H1 (cell line): ENCODE measurements around the gene DPP10. TPM values are rescaled to one million over a fixed set of nuclear protein-coding genes. Genes with fewer than 3 reads are reported as not detected.

Experiments used
- CTCF ChIA-PET: fragments of 300-600 bp; sonication (Branson Sonifier 250); formaldehyde crosslinking; loops from one replicate; lab custom pipeline; 2021; ENCODE audit not compliant: partially characterized antibody; lab: Charles Lee
- POLR2A ChIA-PET: fragments of 300-600 bp; sonication (Branson Sonifier 250); formaldehyde crosslinking; loops from one replicate; lab custom pipeline; 2021; ENCODE audit warnings: inconsistent platforms; ENCODE audit not compliant: partially characterized antibody; lab: Charles Lee
- DNase-seq, 2 experiments: peaks; one replicate each; pipeline versions ENCODE4 v3.0.0 to v3.0.0-alpha.2; 2010 to 2022; ENCODE audit warnings: low spot score in 2 of 2, low read depth in 1 of 2, mixed read lengths in 1 of 2
- FAIRE-seq: peaks from 2 replicates; lab custom pipeline; 2011; peaks lifted over from hg19 to GRCh38; lab: Jason Lieb, UNC
- H2AFZ ChIP-seq: 2 replicates; pipeline ENCODE4 v1.8.1; 2012; ENCODE audit warnings: low read length, inconsistent platforms
- H2AK5ac ChIP-seq: 2 replicates; pipeline ENCODE4 v1.6.1; 2013; ENCODE audit warnings: low read depth, low read length
- H2BK120ac ChIP-seq: replicated peaks from 2 replicates; pipeline ENCODE3; 2013; ENCODE audit warnings: low read depth, low read length, inconsistent platforms
- H2BK12ac ChIP-seq: 2 replicates; pipeline ENCODE4 v1.6.1; 2013; ENCODE audit warnings: low read depth, low read length
- H2BK15ac ChIP-seq: 2 replicates; pipeline ENCODE4 v1.6.1; 2013; ENCODE audit warnings: low read length
- H2BK20ac ChIP-seq: 2 replicates; pipeline ENCODE4 v1.6.1; 2013; ENCODE audit warnings: low read length
- H2BK5ac ChIP-seq: 2 replicates; pipeline ENCODE4 v1.6.1; 2013; ENCODE audit warnings: low read depth, low read length
- H3K14ac ChIP-seq: 2 replicates; pipeline ENCODE4 v1.6.1; 2013; ENCODE audit warnings: inconsistent platforms; ENCODE audit not compliant: insufficient read length
- H3K18ac ChIP-seq: 2 replicates; pipeline ENCODE4 v1.6.1; 2013; ENCODE audit warnings: low read length; ENCODE audit errors: extremely low read depth
- H3K23ac ChIP-seq: 2 replicates; pipeline ENCODE4 v1.6.1; 2013; ENCODE audit warnings: inconsistent platforms; ENCODE audit not compliant: insufficient read length
- H3K23me2 ChIP-seq: 2 replicates; pipeline ENCODE4 v1.6.1; 2013; ENCODE audit warnings: low read depth, low read length
- H3K27ac ChIP-seq: 2 replicates; pipeline ENCODE4 v1.6.1; 2011; ENCODE audit warnings: low read depth, low read length, inconsistent platforms
- H3K27me3 ChIP-seq, 4 experiments: replicated peaks in 1 of 4; 1 replicate in 1 of 4; 2 replicates in 3 of 4; pipeline versions ENCODE4 v1.6.1 to v1.8.1; 2011 to 2013; ENCODE audit warnings: low read length in 3 of 4, mild to moderate bottlenecking in 3 of 4, inconsistent platforms in 2 of 4, mixed read lengths in 2 of 4, moderate library complexity in 1 of 4; ENCODE audit not compliant: control insufficient read depth in 3 of 4, insufficient read depth in 3 of 4; ENCODE audit errors: extremely low read depth in 1 of 4
- H3K36me3 ChIP-seq, 4 experiments: 2 replicates each; pipeline versions ENCODE4 v1.6.1 to v1.8.1; 2011 to 2013; ENCODE audit warnings: mild to moderate bottlenecking in 4 of 4, low read length in 3 of 4, moderate library complexity in 2 of 4, control low read depth in 1 of 4, inconsistent platforms in 1 of 4; ENCODE audit not compliant: insufficient read depth in 4 of 4, control insufficient read depth in 2 of 4
- H3K4ac ChIP-seq: replicated peaks from 2 replicates; pipeline ENCODE3; 2013; ENCODE audit warnings: low read length, low read depth, mixed read lengths, inconsistent platforms; ENCODE audit not compliant: insufficient read length
- H3K4me1 ChIP-seq, 4 experiments: replicated peaks in 1 of 4; 1 replicate in 1 of 4; 2 replicates in 3 of 4; pipeline versions ENCODE4 v1.6.1 to v1.8.1; 2011 to 2013; ENCODE audit warnings: low read length in 3 of 4, inconsistent platforms in 2 of 4, mixed read lengths in 1 of 4; ENCODE audit not compliant: insufficient read depth in 4 of 4, control insufficient read depth in 3 of 4
- H3K4me2 ChIP-seq, 2 experiments: 2 replicates each; pipeline versions ENCODE4 v1.6.1 to v1.8.1; 2011 to 2013; ENCODE audit warnings: low read depth in 2 of 2, low read length in 2 of 2, control low read depth in 1 of 2, inconsistent platforms in 1 of 2, mild to moderate bottlenecking in 1 of 2; ENCODE audit not compliant: insufficient read depth in 1 of 2
- H3K4me3 ChIP-seq, 4 experiments: fragments of 200-600, 300-600 bp in 1 of 4; sonication (generic), shearing (Covaris generic), sonication (Bioruptor Twin) in 1 of 4; 2 replicates each; pipeline versions ENCODE4 v1.5.1 to v1.8.1; 2011 to 2016; ENCODE audit warnings: low read length in 4 of 4, low read depth in 3 of 4, control low read depth in 2 of 4, inconsistent platforms in 2 of 4, mild to moderate bottlenecking in 2 of 4, mixed read lengths in 1 of 4, moderate library complexity in 1 of 4; ENCODE audit not compliant: insufficient read depth in 2 of 4; ENCODE audit errors: extremely low read depth in 1 of 4
- H3K56ac ChIP-seq: replicated peaks from 2 replicates; pipeline ENCODE3; 2013; ENCODE audit warnings: low read depth, mild to moderate bottlenecking, mixed read lengths, low read length, inconsistent platforms; ENCODE audit not compliant: insufficient read length
- H3K79me1 ChIP-seq: 2 replicates; pipeline ENCODE4 v1.6.1; 2013; ENCODE audit warnings: low read depth, low read length, control low read depth
- H3K79me2 ChIP-seq, 2 experiments: 2 replicates each; pipeline versions ENCODE4 v1.6.1 to v1.8.1; 2012 to 2013; ENCODE audit warnings: low read length in 2 of 2, mild to moderate bottlenecking in 2 of 2, inconsistent platforms in 1 of 2; ENCODE audit not compliant: insufficient read depth in 2 of 2, control insufficient read depth in 1 of 2
- H3K9ac ChIP-seq, 4 experiments: replicated peaks in 1 of 4; 1 replicate in 1 of 4; 2 replicates in 3 of 4; pipeline versions ENCODE4 v1.6.1 to v1.8.1; 2011 to 2013; ENCODE audit warnings: low read depth in 3 of 4, low read length in 3 of 4, control low read depth in 2 of 4, mild to moderate bottlenecking in 2 of 4, moderate library complexity in 2 of 4, inconsistent platforms in 1 of 4; ENCODE audit errors: extremely low read depth in 1 of 4
- H3K9me3 ChIP-seq, 2 experiments: 2 replicates each; pipeline versions ENCODE4 v1.6.1 to v1.8.1; 2012 to 2013; ENCODE audit warnings: mild to moderate bottlenecking in 2 of 2, moderate library complexity in 2 of 2, control low read depth in 1 of 2, inconsistent platforms in 1 of 2, low read depth in 1 of 2, low read length in 1 of 2, mixed read lengths in 1 of 2; ENCODE audit not compliant: insufficient read depth in 2 of 2
- H4K20me1 ChIP-seq, 2 experiments: replicated peaks in 1 of 2; 2 replicates each; pipeline versions ENCODE3 to v1.8.1; 2011 to 2013; ENCODE audit warnings: inconsistent platforms in 2 of 2, low read length in 2 of 2, mild to moderate bottlenecking in 1 of 2; ENCODE audit not compliant: insufficient read depth in 2 of 2, control insufficient read depth in 1 of 2
- H4K5ac ChIP-seq: 2 replicates; pipeline ENCODE4 v1.6.1; 2013; ENCODE audit warnings: low read length, low read depth, mixed read lengths, inconsistent platforms; ENCODE audit not compliant: insufficient read length
- H4K8ac ChIP-seq: 2 replicates; pipeline ENCODE4 v1.8.0; 2013; ENCODE audit warnings: mild to moderate bottlenecking, moderate library complexity, low read length, inconsistent platforms; ENCODE audit not compliant: insufficient read depth; ENCODE audit errors: extremely low read depth
- H4K91ac ChIP-seq: replicated peaks from 2 replicates; pipeline ENCODE3; 2013; ENCODE audit warnings: low read length, mixed read lengths, inconsistent platforms; ENCODE audit not compliant: insufficient read length
- CBX8 ChIP-seq: fragments of 300-800, 300-1000 bp; sonication (generic); IDR thresholded peaks from 2 replicates; pipeline ENCODE4 v1.7.1; 2016; ENCODE audit warnings: low read depth, low read length, borderline replicate concordance
- CTBP2 ChIP-seq: IDR thresholded peaks from 2 replicates; pipeline ENCODE4 v1.7.0; 2011; ENCODE audit warnings: borderline replicate concordance, mild to moderate bottlenecking, moderate library complexity, mixed read lengths, low read length; ENCODE audit not compliant: insufficient read depth, insufficient read length
- HDAC6 ChIP-seq: IDR thresholded peaks from one replicate; pipeline ENCODE4 v1.7.1; 2012; ENCODE audit warnings: low read depth, mild to moderate bottlenecking, inconsistent platforms, low read length, moderate library complexity
- KDM4A ChIP-seq: IDR thresholded peaks from one replicate; pipeline ENCODE4 v1.7.1; 2012; ENCODE audit warnings: low read depth, mild to moderate bottlenecking, moderate library complexity, low read length, inconsistent platforms; ENCODE audit not compliant: severe bottlenecking
- POU5F1 ChIP-seq: IDR thresholded peaks from 2 replicates; pipeline ENCODE4 v1.6.1; 2011; ENCODE audit warnings: low read depth, mild to moderate bottlenecking, low read length, moderate library complexity
- RNF2 ChIP-seq: fragments of 200-900, 300-1000 bp; sonication (generic); IDR thresholded peaks from 2 replicates; pipeline ENCODE4 v1.7.1; 2016; ENCODE audit warnings: borderline replicate concordance, low read depth, mild to moderate bottlenecking, antibody characterized with exemption, low read length; ENCODE audit not compliant: poor library complexity, severe bottlenecking; ENCODE audit errors: missing control alignments
- TAF1 ChIP-seq: IDR thresholded peaks from 2 replicates; pipeline ENCODE4 v1.6.1; 2011; ENCODE audit warnings: mild to moderate bottlenecking, low read depth, low read length
- TBP ChIP-seq: IDR thresholded peaks from 2 replicates; pipeline ENCODE4 v1.6.1; 2011; ENCODE audit warnings: low read depth, low read length, improper control_type of control experiment
- WGBS, 2 experiments: shearing (Covaris generic) in 1 of 2; methylation state at CpG; one replicate each; pipeline versions ENCODE4 v1.1.6 to v1.1.7; 2013 to 2015; ENCODE audit warnings: low lambda C conversion rate in 2 of 2, mixed read lengths in 2 of 2, inconsistent platforms in 1 of 2, low coverage in 1 of 2, missing lambda C conversion rate in 1 of 2; ENCODE audit not compliant: insufficient replicate concordance in 2 of 2, insufficient coverage in 1 of 2, insufficient read length in 1 of 2; ENCODE audit errors: extremely low coverage in 1 of 2, missing lambda C conversion rate in 1 of 2; 5-methylcytosine and 5-hydroxymethylcytosine counted together
- polyA plus RNA-seq, 7 experiments: library from polyadenylated mRNA; depleted of rRNA in 3 of 7; stranded (reverse) in 5 of 7; unstranded in 2 of 7; fragments of >200 nt in 5 of 7; fragments of 200-250 nt in 2 of 7; gene quantifications; 1 replicate in 5 of 7; 2 replicates in 1 of 7; 4 replicates in 1 of 7; pipeline versions ENCODE4 v1.2.1 to v1.2.3, GENCODE V29; 2011 to 2013; ENCODE audit warnings: missing spikeins in 2 of 7, mixed read lengths in 2 of 7
- total RNA-seq: library from RNA; stranded (reverse); fragmentation: NEBNext Ultra II Directional; extraction: Animal tissue kit (Norgen Biotek cat#: 25700); gene quantifications from 2 replicates; pipeline ENCODE4 v1.2.1, GENCODE V29; 2021

The DPP10 gene
- total and polyA plus RNA-seq, 2 of the 8 experiments (the other 6 are each of a cell fraction or from before 2014, with no cell fraction given): 3.3 to 7.2 TPM

- Histone ChIP-seq H3K4ac (no peak overlapping the region), H4K8ac (no peak overlapping the region), H3K23me2 (no peaks in the 10 kb centered on the region), H2AFZ (no peak overlapping the region), H3K4me1 (0 out of 7 replicates have a peak, but pooled peaks cover 0 to under 1% (median 0%) of the 10 kb centered on the region in 4 experiments), H3K36me3 (no peaks in the 10 kb centered on the region), H4K20me1 (no peaks in the 10 kb centered on the region), H3K23ac (no peak overlapping the region), H4K5ac (no peak overlapping the region), H2BK12ac (no peak overlapping the region), H3K27ac (no peak overlapping the region), H3K79me1 (no peaks in the 10 kb centered on the region), H2AK5ac (no peak overlapping the region), H3K9ac (no peak overlapping the region), H3K14ac (no peak overlapping the region), H2BK20ac (no peak overlapping the region), H4K91ac (no peak overlapping the region), H3K79me2 (no peaks in the 10 kb centered on the region), H3K4me2 (no peak overlapping the region), H2BK120ac (no peak overlapping the region), H3K4me3 (no peak overlapping the region), H3K27me3 (no peaks in the 10 kb centered on the region), H2BK15ac (no peak overlapping the region), H3K18ac (no peak overlapping the region), H3K56ac (no peak overlapping the region), H2BK5ac (no peak overlapping the region), H3K9me3 (no peaks in the 10 kb centered on the region)
- DNase-seq (no peak), FAIRE-seq (no peak)
- 91% methylated on average over 4 of the region's 4 CpGs; no CpG with 5 or more reads in 1 of the 2 experiments for WGBS, 2 experiments
- POLR2A ChIA-PET: no interaction called here
- CTCF ChIA-PET: interaction anchor here (0.6 to 0.7 kb wide), 2 partner anchors 23 to 350 kb away, joined by 3 read pairs; no protein-coding TSS in a partner anchor
- TF ChIP-seq POU5F1 (no peak), TBP (no peak), TAF1 (no peak), RNF2 (no peak), CBX8 (no peak), KDM4A (no peak), CTBP2 (no peak), HDAC6 (no peak)
These were observed 1041.2 kb downstream of the DPP10 start for GRCh38 chr2:115483666-115484065.
